ENCODE data around the gene TARBP1.

- TF ChIP-seq EZH2 (IDR thresholded peaks at IDR 0.05; ENCODE audit: borderline replicate concordance, insufficient read depth, low read depth, low read length, poor library complexity, severe bottlenecking): no peak
- TF ChIP-seq CTCF (IDR thresholded peaks at IDR 0.05): no peak
Measured at GRCh38 chr1:234507626-234508387, 28.8 kb upstream of the TARBP1 start.
